Type B pancreatic cell (in vitro differentiated cells): Measurements from ENCODE around the gene UROS. TPM values are rescaled to one million over a fixed set of nuclear protein-coding genes. Genes with fewer than 3 reads are reported as not detected.

Experiments used
- DNase-seq: peaks from one replicate; pipeline ENCODE4 v3.0.0; 2021; ENCODE audit warnings: mixed read lengths; ENCODE audit not compliant: unreplicated experiment; ENCODE audit errors: extremely low spot score
- H3K27ac Mint-ChIP-seq: 2 replicates; pipeline ENCODE4 v1.8.0; 2021; ENCODE audit warnings: mild to moderate bottlenecking, mixed read lengths
- H3K27me3 Mint-ChIP-seq: 2 replicates; pipeline ENCODE4 v1.8.0; 2021; ENCODE audit warnings: mixed read lengths
- H3K36me3 Mint-ChIP-seq: 2 replicates; pipeline ENCODE4 v1.8.0; 2021; ENCODE audit warnings: mixed read lengths
- H3K4me1 Mint-ChIP-seq: one replicate; pipeline ENCODE4 v1.8.0; 2021; ENCODE audit warnings: mixed read lengths; ENCODE audit not compliant: unreplicated experiment
- H3K4me3 Mint-ChIP-seq: 2 replicates; pipeline ENCODE4 v1.8.0; 2021; ENCODE audit warnings: mild to moderate bottlenecking, mixed read lengths
- H3K9me3 Mint-ChIP-seq: 2 replicates; pipeline ENCODE4 v1.8.0; 2021; ENCODE audit warnings: mixed read lengths
- CTCF ChIP-seq: fragments of 200-600 bp; sonication (generic); conservative IDR thresholded peaks from 2 replicates; pipeline ENCODE4 v1.5.0; 2021; ENCODE audit warnings: antibody characterized with exemption, mild to moderate bottlenecking
- long read RNA-seq: library from polyadenylated mRNA; unstranded; transcript quantifications from one replicate; pipeline ENCODE4 v2.0.0, GENCODE V29; 2020
- total RNA-seq: library from RNA; stranded (reverse); gene quantifications from 2 replicates; pipeline ENCODE4 v1.2.1, GENCODE V29; 2021; ENCODE audit warnings: low replicate concordance

UROS gene
- 42.0 and 52.5 TPM in 2 replicates for total RNA-seq
- long read RNA-seq, transcript UROS-204 (10 exons, 1,342 nt), result major isoform, 8 of 26 reads
- long read RNA-seq, partial matches to known transcripts, result 4 of 26 reads
- long read RNA-seq, other reads (novel, unspliced or antisense), result 14 of 26 reads

- peak within 1 kb of the TSS; percentile 87 for H3K27ac Mint-ChIP-seq
- H3K4me1 Mint-ChIP-seq, result peaks cover 24% of the 10 kb centered on the region
- peak; percentile 89 for DNase-seq
- peaks cover 7% of the 10 kb centered on the region for H3K36me3 Mint-ChIP-seq
- peak within 1 kb of the TSS; percentile 88 for H3K4me3 Mint-ChIP-seq
- no peaks in the 10 kb centered on the region for H3K9me3 Mint-ChIP-seq
- no peak for TF ChIP-seq CTCF
- H3K27me3 Mint-ChIP-seq, result no peaks in the 10 kb centered on the region
Measured at GRCh38 chr10:125822878-125823662, at the start of gene UROS, which contains the start of gene BCCIP. Gene UROS, minus strand, starts transcription at chr10:125823258. Its CDS starts 6,759 bp downstream, at chr10:125816499. Gene BCCIP, plus strand, starts transcription at chr10:125823546. Its CDS starts 12 bp downstream, at chr10:125823558.

- Mint-ChIP-seq H3K4me1 (peaks cover 5% of the 10 kb centered on the region), H3K27me3 (no peaks in the 10 kb centered on the region), H3K9me3 (no peaks in the 10 kb centered on the region), H3K27ac (peak overlapping the region; percentile 25), H3K4me3 (no peak overlapping the region), H3K36me3 (peaks cover 39% of the 10 kb centered on the region)
- no peak for TF ChIP-seq CTCF
- DNase-seq, result no peak
Measured at GRCh38 chr10:125871338-125871737, 48.3 kb upstream of the UROS start.

- TF ChIP-seq CTCF, result peak; percentile 86
- DNase-seq, result no peak
- Mint-ChIP-seq H3K4me1 (peaks cover 5% of the 10 kb centered on the region), H3K4me3 (no peak overlapping the region), H3K9me3 (no peaks in the 10 kb centered on the region), H3K27ac (no peak overlapping the region), H3K36me3 (peaks cover 22% of the 10 kb centered on the region), H3K27me3 (no peaks in the 10 kb centered on the region)
Measured at GRCh38 chr10:125868372-125868975, 45.4 kb upstream of the UROS start.

- H3K27ac Mint-ChIP-seq, result peak overlapping the region; percentile 16
- H3K4me1 Mint-ChIP-seq, result peaks cover 5% of the 10 kb centered on the region
- H3K4me3 Mint-ChIP-seq, result no peak overlapping the region
- no peaks in the 10 kb centered on the region for H3K9me3 Mint-ChIP-seq
- TF ChIP-seq CTCF, result no peak
- no peaks in the 10 kb centered on the region for H3K27me3 Mint-ChIP-seq
- H3K36me3 Mint-ChIP-seq, result peaks cover 16% of the 10 kb centered on the region
- DNase-seq, result no peak
Measured at GRCh38 chr10:125866421-125867029, 43.5 kb upstream of the UROS start.

- no peaks in the 10 kb centered on the region for H3K27me3 Mint-ChIP-seq
- no peak for TF ChIP-seq CTCF
- H3K4me1 Mint-ChIP-seq, result peaks cover 5% of the 10 kb centered on the region
- H3K9me3 Mint-ChIP-seq, result no peaks in the 10 kb centered on the region
- no peak overlapping the region for H3K27ac Mint-ChIP-seq
- H3K36me3 Mint-ChIP-seq, result peaks cover 16% of the 10 kb centered on the region
- no peak overlapping the region for H3K4me3 Mint-ChIP-seq
- DNase-seq, result no peak
Measured at GRCh38 chr10:125865120-125865519, 42.1 kb upstream of the UROS start.
